ENCODE results near the gene CBLL1.

- TF ChIP-seq CTCF (IDR thresholded peaks at IDR 0.05) = no peak
- TF ChIP-seq POLR2A (IDR thresholded peaks at IDR 0.05) = no peak
These were observed 32.6 kb upstream of the CBLL1 start for GRCh38 chr7:107711301-107711700.

Measured in Peyer's patch (tissue), 4 donors.